HepG2 (cell line): ENCODE data around the gene CCR2. TPM values are rescaled to one million over a fixed set of nuclear protein-coding genes. Genes with fewer than 3 reads are reported as not detected.

Source experiments
- ATAC-seq: fragments of 200-7000 bp; cut with Tn5 transposase; 3 replicates; pipeline ENCODE4 v1.9.1; 2020; ENCODE audit warnings: mild to moderate bottlenecking, moderate library complexity
- BruUV-seq: library from RNA; stranded (reverse); fragments of 400-500 nt; replicated peaks from 2 replicates; lab custom pipeline; 2021; lab: Mats Ljungman, UMichigan
- CTCF ChIA-PET: fragments of 300-600 bp; formaldehyde crosslinking; extraction: SDS; loops from one replicate; lab custom pipeline; 2021; ENCODE audit warnings: low total read pairs, inconsistent platforms, low intra/inter-chr PET ratio; lab: Yijun Ruan, JAX
- POLR2A ChIA-PET: fragments of 350-600 bp; sonication (Branson Sonifier 250); formaldehyde crosslinking; loops from one replicate; lab custom pipeline; 2020; ENCODE audit warnings: antibody characterized with exemption, inconsistent platforms; lab: Yijun Ruan, JAX
- DNase-seq: peaks from one replicate; pipeline ENCODE4 v3.0.0-alpha.2; 2015; ENCODE audit warnings: low spot score
- FAIRE-seq: peaks from 3 replicates; lab custom pipeline; 2011; peaks lifted over from hg19 to GRCh38; lab: Jason Lieb, UNC
- H2AFZ ChIP-seq: one replicate; pipeline ENCODE4 v1.6.1; 2011; ENCODE audit warnings: low read length, inconsistent platforms
- H3K27ac ChIP-seq: fragments of 300-600 bp; 3 replicates; pipeline ENCODE4 v1.8.0; 2011; ENCODE audit warnings: mixed run types, mild to moderate bottlenecking, mixed read lengths, low read length, inconsistent platforms; ENCODE audit not compliant: insufficient read depth; ENCODE audit errors: extremely low read length
- H3K27me3 ChIP-seq, 2 experiments: fragments of 200-600 bp in 1 of 2; 2 replicates in 1 of 2; 3 replicates in 1 of 2; pipeline versions ENCODE4 v1.6.0 to v1.8.0; 2011; ENCODE audit warnings: low read length in 2 of 2, mild to moderate bottlenecking in 2 of 2, moderate library complexity in 2 of 2, inconsistent platforms in 1 of 2; ENCODE audit not compliant: insufficient read depth in 2 of 2, control insufficient read depth in 1 of 2
- H3K36me3 ChIP-seq, 2 experiments: fragments of 200-600 bp in 1 of 2; replicated peaks in 1 of 2; 2 replicates in 1 of 2; 3 replicates in 1 of 2; pipeline versions ENCODE4 v1.5.1 to v1.8.0; 2011; ENCODE audit warnings: low read length in 2 of 2, inconsistent platforms in 1 of 2; ENCODE audit not compliant: insufficient read depth in 2 of 2, control insufficient read depth in 1 of 2
- H3K4me1 ChIP-seq: 2 replicates; pipeline ENCODE4 v1.5.1; 2012; ENCODE audit warnings: low read length, inconsistent platforms; ENCODE audit not compliant: insufficient read depth
- H3K4me2 ChIP-seq: 2 replicates; pipeline ENCODE4 v1.6.0; 2011; ENCODE audit warnings: low read depth, low read length, inconsistent platforms
- H3K4me3 ChIP-seq, 3 experiments: fragments of 200-600 bp in 1 of 3; sonication (generic), shearing (Covaris generic) in 1 of 3; replicated peaks in 1 of 3; 2 replicates each; pipeline ENCODE4 v1.5.1; 2011 to 2016; ENCODE audit warnings: low read length in 3 of 3, inconsistent platforms in 2 of 3, low read depth in 2 of 3, mild to moderate bottlenecking in 2 of 3, control low read depth in 1 of 3, mixed read lengths in 1 of 3; ENCODE audit not compliant: insufficient read depth in 1 of 3
- H3K79me2 ChIP-seq: one replicate; pipeline ENCODE4 v1.6.1; 2011; ENCODE audit warnings: low read length, inconsistent platforms; ENCODE audit not compliant: insufficient read depth
- H3K9ac ChIP-seq: 2 replicates; pipeline ENCODE4 v1.6.0; 2011; ENCODE audit warnings: mild to moderate bottlenecking, low read depth, low read length, inconsistent platforms; ENCODE audit not compliant: insufficient read depth
- H3K9me3 ChIP-seq: 2 replicates; pipeline ENCODE4 v1.5.1; 2012; ENCODE audit warnings: mild to moderate bottlenecking, low read length
- H4K20me1 ChIP-seq: 2 replicates; pipeline ENCODE4 v1.6.0; 2011; ENCODE audit warnings: inconsistent platforms, mild to moderate bottlenecking, low read length, moderate library complexity; ENCODE audit not compliant: insufficient read depth
- FOXK2 ChIP-seq: fragments of 450-650 bp; IDR thresholded peaks from 2 replicates; pipeline ENCODE4 v1.6.1; 2016
- HDAC1 ChIP-seq: sonication (generic); formaldehyde crosslinking; IDR thresholded peaks from 2 replicates; pipeline ENCODE4 v1.5.1; 2020; ENCODE audit warnings: mild to moderate bottlenecking, missing genetic modification reagents
- HOXA3 ChIP-seq: sonication (generic); formaldehyde crosslinking; IDR thresholded peaks from 2 replicates; pipeline ENCODE4 v1.5.0; 2020; ENCODE audit warnings: missing genetic modification reagents
- NFIC ChIP-seq: IDR thresholded peaks from 2 replicates; pipeline ENCODE4 v1.6.1; 2012; ENCODE audit warnings: mild to moderate bottlenecking, low read length, inconsistent platforms
- RFX3 ChIP-seq: IDR thresholded peaks from 2 replicates; pipeline ENCODE4 v1.6.1; 2016; ENCODE audit warnings: missing biosample characterization, missing genetic modification reagents
- TBL1XR1 ChIP-seq: fragments of 150-350 bp; IDR thresholded peaks from 2 replicates; pipeline ENCODE4 v1.6.1; 2014; ENCODE audit warnings: borderline replicate concordance, low read length; ENCODE audit not compliant: partially characterized antibody
- TCF12 ChIP-seq, 2 experiments: fragments of 450-650 bp in 1 of 2; sonication (generic) in 1 of 2; formaldehyde crosslinking in 1 of 2; IDR thresholded peaks; 2 replicates each; pipeline versions ENCODE4 v1.6.1 to v1.8.0; 2017 to 2022; ENCODE audit warnings: antibody characterized with exemption in 1 of 2, mild to moderate bottlenecking in 1 of 2, missing genetic modification reagents in 1 of 2, moderate library complexity in 1 of 2
- XBP1 ChIP-seq: sonication (generic); formaldehyde crosslinking; IDR thresholded peaks from 2 replicates; pipeline ENCODE4 v1.5.0; 2020; ENCODE audit warnings: missing genetic modification reagents
- ZFX ChIP-seq: sonication (generic); formaldehyde crosslinking; IDR thresholded peaks from 2 replicates; pipeline ENCODE4 v1.4.0; 2020; ENCODE audit warnings: mild to moderate bottlenecking, low read depth, missing genetic modification reagents, moderate library complexity
- ZNF333 ChIP-seq: sonication (generic); formaldehyde crosslinking; IDR thresholded peaks from 2 replicates; pipeline ENCODE4 v1.4.0; 2020; ENCODE audit warnings: mild to moderate bottlenecking, missing genetic modification reagents, borderline replicate concordance
- ZNF761 ChIP-seq: sonication (generic); formaldehyde crosslinking; conservative IDR thresholded peaks from 2 replicates; pipeline ENCODE4 v1.4.0; 2020; ENCODE audit warnings: mild to moderate bottlenecking, missing genetic modification reagents
- ZSCAN22 ChIP-seq: sonication (generic); formaldehyde crosslinking; IDR thresholded peaks from 2 replicates; pipeline ENCODE4 v1.4.0; 2020; ENCODE audit warnings: mild to moderate bottlenecking, missing genetic modification reagents
- WGBS: methylation state at CpG from one replicate; pipeline ENCODE4 v1.1.6; 2017; ENCODE audit warnings: low lambda C conversion rate; 5-methylcytosine and 5-hydroxymethylcytosine counted together
- in situ Hi-C: cut with HindIII; loops from 2 replicates; pipeline ENCODE4 v1.10.0; 2017; ENCODE audit warnings: low pct_unique_long_range_greater_than_20kb; ENCODE audit not compliant: extremely low pct_ligation_motif_present
- intact Hi-C: fragments of 100-400 bp; cut with micrococcal nuclease; formaldehyde crosslinking; loops from one replicate; pipeline ENCODE4 v1.10.0; 2022; ENCODE audit not compliant: unreplicated experiment
- polyA plus RNA-seq, 8 experiments: library from polyadenylated mRNA; depleted of rRNA in 3 of 8; stranded (reverse) in 7 of 8; unstranded in 1 of 8; fragments of >200 nt; fragmentation: Illumina TruSeq in 4 of 8; extraction: Trizol in 4 of 8; gene quantifications; 2 replicates each; pipeline versions ENCODE4 v1.2.1 to v1.2.3, GENCODE V29; 2011 to 2016; ENCODE audit warnings: low read depth in 4 of 8, missing spikeins in 1 of 8, mixed read lengths in 1 of 8; ENCODE audit not compliant: insufficient read depth in 1 of 8
- total RNA-seq, 5 experiments: library from RNA; depleted of rRNA; stranded (reverse); fragments of >200 nt; fragmentation: Illumina TruSeq; extraction: Trizol; gene quantifications; 2 replicates each; pipeline ENCODE4 v1.2.3, GENCODE V29; 2016; ENCODE audit warnings: low read depth in 1 of 5
- TF ChIP-seq, protein P1 (sequence below): sonication (generic); formaldehyde crosslinking; IDR thresholded peaks from 2 replicates; pipeline ENCODE4 v1.5.1; 2020; ENCODE audit warnings: missing genetic modification reagents, mild to moderate bottlenecking, borderline replicate concordance
- TF ChIP-seq, protein P2 (sequence below): sonication (generic); formaldehyde crosslinking; IDR thresholded peaks from 2 replicates; pipeline ENCODE4 v1.4.0; 2020; ENCODE audit warnings: missing genetic modification reagents

CCR2 gene
- total and polyA plus RNA-seq, 2 of the 13 experiments (the other 11 are each of a cell fraction or from before 2014, with no cell fraction given): not detected

DNA sequence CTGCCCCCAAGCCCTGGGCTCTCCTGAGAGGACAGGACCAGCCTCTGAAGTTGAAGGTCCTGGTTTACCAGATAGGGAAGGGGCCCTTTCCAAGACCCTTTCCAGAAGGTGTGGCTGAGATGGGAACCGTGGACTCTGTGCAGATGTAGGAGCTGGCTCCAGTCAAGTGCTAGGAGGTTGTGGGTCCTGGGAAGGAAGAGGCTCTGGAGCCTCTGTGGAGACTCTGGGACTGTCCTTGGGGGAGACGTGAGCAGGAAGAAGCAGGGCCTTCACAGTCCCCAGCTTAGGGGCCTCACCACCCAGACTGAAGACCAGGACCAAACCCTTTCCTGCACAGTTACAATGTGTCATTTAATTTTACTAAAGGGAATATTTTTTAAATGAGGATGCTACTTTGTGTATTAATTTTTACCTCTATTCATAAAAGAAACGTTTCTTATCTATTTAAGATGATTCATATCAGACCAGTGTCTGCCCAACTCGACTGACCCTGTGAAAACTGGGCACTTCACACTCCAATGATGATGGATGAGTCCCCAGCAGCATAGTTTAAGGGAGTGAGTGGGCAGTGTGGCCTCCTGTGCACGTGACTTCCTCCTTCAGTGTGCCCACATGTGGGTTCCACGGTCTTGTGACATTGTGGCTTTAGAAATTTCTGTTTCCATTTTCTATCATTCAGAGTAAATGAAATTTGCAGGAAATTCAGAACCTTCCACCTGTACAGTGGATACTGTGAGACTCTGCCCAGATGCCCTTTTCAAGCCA lies 42.0 kb downstream of the CCR2 start:
- Histone ChIP-seq H3K9me3 (no peaks in the 10 kb centered on the region), H2AFZ (no peak overlapping the region), H3K27ac (no peak overlapping the region), H4K20me1 (no peaks in the 10 kb centered on the region), H3K9ac (no peak overlapping the region), H3K4me1 (no peaks in the 10 kb centered on the region), H3K36me3 (no peaks in the 10 kb centered on the region), H3K4me3 (no peak overlapping the region), H3K27me3 (peaks cover 0 to 8% of the 10 kb centered on the region in 2 experiments; a peak in 1 of 5 replicates), H3K4me2 (no peak overlapping the region), H3K79me2 (no peaks in the 10 kb centered on the region)
- ChIA-PET CTCF (no interaction called here), POLR2A (no interaction called here)
- BruUV-seq: no TSS peak
- no peak for DNase-seq
- intact Hi-C loops: no loop called here
- no peak for ATAC-seq
- in situ Hi-C loops: no loop called here
- 3% methylated on average over 5 of the region's 6 CpGs for WGBS
- TF ChIP-seq TBL1XR1: no peak
- TF ChIP-seq XBP1: no peak
- TF ChIP-seq FOXK2: no peak
- no peak for TF ChIP-seq ZNF761 (CRISPR knock-in tag)
- TF ChIP-seq, protein P1, sequence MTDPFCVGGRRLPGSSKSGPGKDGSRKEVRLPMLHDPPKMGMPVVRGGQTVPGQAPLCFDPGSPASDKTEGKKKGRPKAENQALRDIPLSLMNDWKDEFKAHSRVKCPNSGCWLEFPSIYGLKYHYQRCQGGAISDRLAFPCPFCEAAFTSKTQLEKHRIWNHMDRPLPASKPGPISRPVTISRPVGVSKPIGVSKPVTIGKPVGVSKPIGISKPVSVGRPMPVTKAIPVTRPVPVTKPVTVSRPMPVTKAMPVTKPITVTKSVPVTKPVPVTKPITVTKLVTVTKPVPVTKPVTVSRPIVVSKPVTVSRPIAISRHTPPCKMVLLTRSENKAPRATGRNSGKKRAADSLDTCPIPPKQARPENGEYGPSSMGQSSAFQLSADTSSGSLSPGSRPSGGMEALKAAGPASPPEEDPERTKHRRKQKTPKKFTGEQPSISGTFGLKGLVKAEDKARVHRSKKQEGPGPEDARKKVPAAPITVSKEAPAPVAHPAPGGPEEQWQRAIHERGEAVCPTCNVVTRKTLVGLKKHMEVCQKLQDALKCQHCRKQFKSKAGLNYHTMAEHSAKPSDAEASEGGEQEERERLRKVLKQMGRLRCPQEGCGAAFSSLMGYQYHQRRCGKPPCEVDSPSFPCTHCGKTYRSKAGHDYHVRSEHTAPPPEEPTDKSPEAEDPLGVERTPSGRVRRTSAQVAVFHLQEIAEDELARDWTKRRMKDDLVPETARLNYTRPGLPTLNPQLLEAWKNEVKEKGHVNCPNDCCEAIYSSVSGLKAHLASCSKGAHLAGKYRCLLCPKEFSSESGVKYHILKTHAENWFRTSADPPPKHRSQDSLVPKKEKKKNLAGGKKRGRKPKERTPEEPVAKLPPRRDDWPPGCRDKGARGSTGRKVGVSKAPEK: no peak
- no peak for TF ChIP-seq ZSCAN22 (CRISPR knock-in tag)
- TF ChIP-seq HOXA3 (CRISPR knock-in tag): no peak
- TF ChIP-seq, protein P2, sequence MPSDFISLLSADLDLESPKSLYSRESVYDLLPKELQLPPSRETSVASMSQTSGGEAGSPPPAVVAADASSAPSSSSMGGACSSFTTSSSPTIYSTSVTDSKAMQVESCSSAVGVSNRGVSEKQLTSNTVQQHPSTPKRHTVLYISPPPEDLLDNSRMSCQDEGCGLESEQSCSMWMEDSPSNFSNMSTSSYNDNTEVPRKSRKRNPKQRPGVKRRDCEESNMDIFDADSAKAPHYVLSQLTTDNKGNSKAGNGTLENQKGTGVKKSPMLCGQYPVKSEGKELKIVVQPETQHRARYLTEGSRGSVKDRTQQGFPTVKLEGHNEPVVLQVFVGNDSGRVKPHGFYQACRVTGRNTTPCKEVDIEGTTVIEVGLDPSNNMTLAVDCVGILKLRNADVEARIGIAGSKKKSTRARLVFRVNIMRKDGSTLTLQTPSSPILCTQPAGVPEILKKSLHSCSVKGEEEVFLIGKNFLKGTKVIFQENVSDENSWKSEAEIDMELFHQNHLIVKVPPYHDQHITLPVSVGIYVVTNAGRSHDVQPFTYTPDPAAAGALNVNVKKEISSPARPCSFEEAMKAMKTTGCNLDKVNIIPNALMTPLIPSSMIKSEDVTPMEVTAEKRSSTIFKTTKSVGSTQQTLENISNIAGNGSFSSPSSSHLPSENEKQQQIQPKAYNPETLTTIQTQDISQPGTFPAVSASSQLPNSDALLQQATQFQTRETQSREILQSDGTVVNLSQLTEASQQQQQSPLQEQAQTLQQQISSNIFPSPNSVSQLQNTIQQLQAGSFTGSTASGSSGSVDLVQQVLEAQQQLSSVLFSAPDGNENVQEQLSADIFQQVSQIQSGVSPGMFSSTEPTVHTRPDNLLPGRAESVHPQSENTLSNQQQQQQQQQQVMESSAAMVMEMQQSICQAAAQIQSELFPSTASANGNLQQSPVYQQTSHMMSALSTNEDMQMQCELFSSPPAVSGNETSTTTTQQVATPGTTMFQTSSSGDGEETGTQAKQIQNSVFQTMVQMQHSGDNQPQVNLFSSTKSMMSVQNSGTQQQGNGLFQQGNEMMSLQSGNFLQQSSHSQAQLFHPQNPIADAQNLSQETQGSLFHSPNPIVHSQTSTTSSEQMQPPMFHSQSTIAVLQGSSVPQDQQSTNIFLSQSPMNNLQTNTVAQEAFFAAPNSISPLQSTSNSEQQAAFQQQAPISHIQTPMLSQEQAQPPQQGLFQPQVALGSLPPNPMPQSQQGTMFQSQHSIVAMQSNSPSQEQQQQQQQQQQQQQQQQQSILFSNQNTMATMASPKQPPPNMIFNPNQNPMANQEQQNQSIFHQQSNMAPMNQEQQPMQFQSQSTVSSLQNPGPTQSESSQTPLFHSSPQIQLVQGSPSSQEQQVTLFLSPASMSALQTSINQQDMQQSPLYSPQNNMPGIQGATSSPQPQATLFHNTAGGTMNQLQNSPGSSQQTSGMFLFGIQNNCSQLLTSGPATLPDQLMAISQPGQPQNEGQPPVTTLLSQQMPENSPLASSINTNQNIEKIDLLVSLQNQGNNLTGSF (CRISPR knock-in tag): no peak
- TF ChIP-seq ZFX (CRISPR knock-in tag): no peak
- TF ChIP-seq RFX3 (CRISPR knock-in tag): no peak
- no peak for TF ChIP-seq HDAC1
- no peak for TF ChIP-seq NFIC
- no peak for TF ChIP-seq ZNF333 (CRISPR knock-in tag)
- TF ChIP-seq TCF12 (IDR thresholded peaks at IDR 0.05): no peak
- no peak for TF ChIP-seq TCF12 (CRISPR knock-in tag; IDR thresholded peaks at IDR 0.05)
- no peak for FAIRE-seq
